ENCODE measurements around the gene E4F1. TPM values are rescaled to one million over a fixed set of nuclear protein-coding genes. Genes with fewer than 3 reads are reported as not detected.

The E4F1 gene
- total and polyA plus RNA-seq, 9 of the 15 experiments (the other 6 are each of a cell fraction or from before 2014, with no cell fraction given), result 0.48 to 94.9 (median 20.4) TPM

GRCh38 chr16:2251296-2252111 lies 28.1 kb downstream of the E4F1 start, which contains the start of gene ECI1 (continued):
- TF ChIP-seq PATZ1 (CRISPR knock-in tag; IDR thresholded peaks at IDR 0.05; ENCODE audit: borderline replicate concordance), result peak; percentile 68; the same call in 1 of the 2 replicates
- TF ChIP-seq GATAD2B (IDR thresholded peaks at IDR 0.05; ENCODE audit: borderline replicate concordance), result 0 out of 2 replicates have a peak, but pooled peaks have one; percentile 64
- no peak for TF ChIP-seq FOXK1 (CRISPR knock-in tag; IDR thresholded peaks at IDR 0.05; ENCODE audit: borderline replicate concordance)
- no peak for TF ChIP-seq PTRF (tag; IDR thresholded peaks at IDR 0.05)
- no peak for TF ChIP-seq ZC3H8 (IDR thresholded peaks at IDR 0.05)
- TF ChIP-seq, protein P1, sequence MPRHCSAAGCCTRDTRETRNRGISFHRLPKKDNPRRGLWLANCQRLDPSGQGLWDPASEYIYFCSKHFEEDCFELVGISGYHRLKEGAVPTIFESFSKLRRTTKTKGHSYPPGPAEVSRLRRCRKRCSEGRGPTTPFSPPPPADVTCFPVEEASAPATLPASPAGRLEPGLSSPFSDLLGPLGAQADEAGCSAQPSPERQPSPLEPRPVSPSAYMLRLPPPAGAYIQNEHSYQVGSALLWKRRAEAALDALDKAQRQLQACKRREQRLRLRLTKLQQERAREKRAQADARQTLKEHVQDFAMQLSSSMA (CRISPR knock-in tag; IDR thresholded peaks at IDR 0.05), result peak; percentile 47; the same call in 1 of the 2 replicates
- TF ChIP-seq HCFC1 (IDR thresholded peaks at IDR 0.05; ENCODE audit: low read depth, low read length), result peak; percentile 64; the same call in 1 of the 2 replicates
- TF ChIP-seq PML (IDR thresholded peaks at IDR 0.05; ENCODE audit: low read length), result peak; percentile 36
- TF ChIP-seq BMI1 (IDR thresholded peaks at IDR 0.05; ENCODE audit: low read length), result no peak
- TF ChIP-seq NR3C1 (CRISPR knock-in tag; IDR thresholded peaks at IDR 0.05), result no peak
- TF ChIP-seq ZBTB43 (CRISPR knock-in tag; IDR thresholded peaks at IDR 0.05), result no peak
- no peak for TF ChIP-seq ZNF324 (CRISPR knock-in tag; IDR thresholded peaks at IDR 0.05)
- peak; percentile 99 for TF ChIP-seq NFIC (IDR thresholded peaks at IDR 0.05)
- peak; percentile 76 to 82 for TF ChIP-seq MNT (conservative IDR thresholded peaks at IDR 0.05)
- peak; percentile 93; the same call in 1 of the 2 replicates for TF ChIP-seq MTA3 (IDR thresholded peaks at IDR 0.05; ENCODE audit: borderline replicate concordance)
- TF ChIP-seq C11orf30 (IDR thresholded peaks at IDR 0.05; ENCODE audit: low read depth), result peak; percentile 43
- no peak for TF ChIP-seq ILF3 (IDR thresholded peaks at IDR 0.05; ENCODE audit: borderline replicate concordance)
- TF ChIP-seq SRF (CRISPR knock-in tag; IDR thresholded peaks at IDR 0.05), result peak in 1 of 2 experiments; percentile 59; a peak in 1 of 4 replicates
- peak; percentile 95 for TF ChIP-seq TBP (optimal IDR thresholded peaks at IDR 0.05; ENCODE audit: low read depth, low read length)
- TF ChIP-seq FOXK2 (conservative IDR thresholded peaks at IDR 0.05 in 1 of 2, IDR thresholded peaks at IDR 0.05 in 1 of 2; ENCODE audit: low read depth in 2 of 2), result peak; percentile 10 to 12; a peak in 1 of 4 replicates
- peak; percentile 86; the same call in 1 of the 2 replicates for TF ChIP-seq MYNN (IDR thresholded peaks at IDR 0.05)
- TF ChIP-seq MYNN (CRISPR knock-in tag; IDR thresholded peaks at IDR 0.05), result no peak
- peak; percentile 77; the same call in 1 of the 2 replicates for TF ChIP-seq NFRKB (IDR thresholded peaks at IDR 0.05; ENCODE audit: low read depth)
- peak; percentile 62 for TF ChIP-seq POLR2B (IDR thresholded peaks at IDR 0.05; ENCODE audit: low read depth, partially characterized antibody)
- peak; percentile 69 for TF ChIP-seq CHD1 (IDR thresholded peaks at IDR 0.05; ENCODE audit: low read length)

All from K562 (cell line).